CD4-positive, alpha-beta memory T cell (primary cell): ENCODE measurements around the gene ZNF79. TPM values are rescaled to one million over a fixed set of nuclear protein-coding genes. Genes with fewer than 3 reads are reported as not detected.

Source experiments
- CTCF ChIA-PET: fragments of 350-600 bp; sonication (Branson Sonifier 250); formaldehyde crosslinking; loops from one replicate; lab custom pipeline; 2021; ENCODE audit warnings: inconsistent platforms; ENCODE audit not compliant: partially characterized antibody; lab: Charles Lee
- POLR2A ChIA-PET: fragments of 350-600 bp; sonication (Branson Sonifier 250); formaldehyde crosslinking; loops from one replicate; lab custom pipeline; 2021; ENCODE audit not compliant: partially characterized antibody; lab: Charles Lee
- DNase-seq, 5 donors: peaks; one replicate each; pipeline versions ENCODE4 v3.0.0 to v3.0.0-alpha.2; 2020 to 2022; ENCODE audit warnings: mixed read lengths in 1 of 5
- H3K27ac ChIP-seq: one replicate; pipeline ENCODE4 v1.7.0; 2013; ENCODE audit warnings: low read depth, low read length
- H3K27me3 ChIP-seq: 2 replicates; pipeline ENCODE4 v1.7.0; 2013; ENCODE audit warnings: mild to moderate bottlenecking, low read length, moderate library complexity; ENCODE audit not compliant: insufficient read depth
- H3K36me3 ChIP-seq: 2 replicates; pipeline ENCODE4 v1.7.0; 2013; ENCODE audit warnings: mild to moderate bottlenecking, low read length, moderate library complexity; ENCODE audit not compliant: insufficient read depth
- H3K4me1 ChIP-seq: 2 replicates; pipeline ENCODE4 v1.7.0; 2013; ENCODE audit warnings: mild to moderate bottlenecking, low read length, moderate library complexity; ENCODE audit not compliant: insufficient read depth
- H3K4me3 ChIP-seq, 2 donors: one replicate each; pipeline ENCODE4 v1.7.0; 2013; ENCODE audit warnings: low read length in 2 of 2, mild to moderate bottlenecking in 1 of 2
- H3K9me3 ChIP-seq, 2 donors: one replicate each; pipeline ENCODE4 v1.7.0; 2013; ENCODE audit warnings: low read length in 2 of 2, control low read depth in 1 of 2; ENCODE audit not compliant: control insufficient read depth in 1 of 2
- H3K27ac Mint-ChIP-seq, 7 donors: one replicate each; pipeline ENCODE4 v1.8.0; 2020 to 2021; ENCODE audit warnings: mixed read lengths in 7 of 7, mild to moderate bottlenecking in 6 of 7, inconsistent platforms in 3 of 7, moderate library complexity in 3 of 7
- H3K27me3 Mint-ChIP-seq, 2 donors: one replicate each; pipeline ENCODE4 v1.8.0; 2020 to 2021; ENCODE audit warnings: mixed read lengths in 2 of 2
- H3K36me3 Mint-ChIP-seq, 2 donors: one replicate each; pipeline ENCODE4 v1.8.0; 2020 to 2021; ENCODE audit warnings: mixed read lengths in 2 of 2, inconsistent platforms in 1 of 2, mild to moderate bottlenecking in 1 of 2
- H3K4me1 Mint-ChIP-seq, 4 donors: one replicate each; pipeline ENCODE4 v1.8.0; 2020 to 2021; ENCODE audit warnings: mixed read lengths in 4 of 4, mild to moderate bottlenecking in 1 of 4
- H3K4me3 Mint-ChIP-seq, 8 donors: one replicate each; pipeline ENCODE4 v1.8.0; 2020 to 2021; ENCODE audit warnings: mixed read lengths in 8 of 8, mild to moderate bottlenecking in 7 of 8, moderate library complexity in 6 of 8, inconsistent platforms in 3 of 8
- H3K9me3 Mint-ChIP-seq, 8 donors: one replicate each; pipeline ENCODE4 v1.8.0; 2020 to 2021; ENCODE audit warnings: mixed read lengths in 8 of 8, mild to moderate bottlenecking in 5 of 8, inconsistent platforms in 3 of 8, moderate library complexity in 1 of 8
- intact Hi-C: fragments of 100-400 bp; cut with micrococcal nuclease; formaldehyde crosslinking; loops from one replicate; pipeline ENCODE4 v1.15.1; 2023
- polyA plus RNA-seq, 2 donors: library from polyadenylated mRNA; unstranded; fragments of 300-500 nt; fragmentation: Illumina TruSeq; gene quantifications; one replicate each; pipeline ENCODE4 v1.2.3, GENCODE V29; 2021
- total RNA-seq, 2 experiments: library from RNA; stranded (reverse); gene quantifications; one replicate each; pipeline ENCODE4 v1.2.3, GENCODE V29; 2021

The ZNF79 gene
- total and polyA plus RNA-seq, 4 experiments from 2014 or later: 1.0 to 22.5 (median 14.0) TPM

DNA sequence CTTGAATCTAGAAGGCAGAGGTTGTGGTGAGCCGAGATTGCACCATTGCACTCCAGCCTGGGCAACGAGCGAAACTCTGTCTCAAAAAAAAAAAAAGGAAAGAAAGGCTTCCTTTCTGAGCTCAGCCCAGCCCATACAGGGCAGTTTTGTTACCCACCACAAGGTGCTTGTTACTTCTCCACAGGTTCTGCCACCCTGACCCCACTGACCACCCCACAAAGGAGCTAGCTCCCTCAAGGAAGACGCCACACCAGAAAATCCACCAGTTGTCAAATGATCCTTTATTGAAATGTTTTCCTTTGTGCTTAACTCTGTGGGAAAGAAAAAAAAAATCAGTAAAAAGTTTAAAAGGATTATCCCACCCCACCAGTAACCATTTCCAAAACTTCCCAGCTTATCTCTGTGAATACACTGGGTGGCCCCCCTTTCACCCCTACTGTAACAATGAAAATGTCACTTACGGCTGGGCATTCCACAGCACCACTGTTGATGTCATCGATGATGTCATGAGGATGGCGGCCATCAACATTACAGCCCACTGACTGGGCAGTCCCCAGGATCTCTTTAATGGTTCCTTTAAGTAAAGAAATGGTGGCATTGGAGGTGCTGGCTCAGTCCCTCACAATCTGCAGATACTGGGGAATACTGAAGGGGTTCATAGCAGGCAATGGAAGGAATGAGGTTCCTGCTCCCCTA lies 23.4 kb downstream of the ZNF79 start:
- no peak for DNase-seq
- Mint-ChIP-seq H3K36me3 (peaks cover 52 to 82% of the 10 kb centered on the region in 2 donors), H3K27me3 (no peaks in the 10 kb centered on the region), H3K27ac (peak overlapping the region in 6 of 7 donors; percentile 27 to 98 (median 66)), H3K4me1 (peaks cover 24 to 59% (median 37%) of the 10 kb centered on the region in 4 donors), H3K9me3 (peaks cover 0 to 8% (median 0%) of the 10 kb centered on the region in 8 donors), H3K4me3 (peak overlapping the region in 1 of 8 donors; percentile 53)
- intact Hi-C loops: no loop called here
- H3K27me3 ChIP-seq: no peaks in the 10 kb centered on the region
- peaks cover 27% of the 10 kb centered on the region for H3K4me1 ChIP-seq
- CTCF ChIA-PET: no interaction called here
- POLR2A ChIA-PET: interaction anchor here (0.6 to 1.7 kb wide), 5 partner anchors 18 to 426 kb away, joined by 3 to 6 read pairs (median 3); partner anchors contain the start of gene ZNF79
- no peaks in the 10 kb centered on the region for H3K9me3 ChIP-seq
- no peak overlapping the region for H3K4me3 ChIP-seq
- H3K36me3 ChIP-seq: peaks cover 61% of the 10 kb centered on the region
- no peak overlapping the region for H3K27ac ChIP-seq

DNA sequence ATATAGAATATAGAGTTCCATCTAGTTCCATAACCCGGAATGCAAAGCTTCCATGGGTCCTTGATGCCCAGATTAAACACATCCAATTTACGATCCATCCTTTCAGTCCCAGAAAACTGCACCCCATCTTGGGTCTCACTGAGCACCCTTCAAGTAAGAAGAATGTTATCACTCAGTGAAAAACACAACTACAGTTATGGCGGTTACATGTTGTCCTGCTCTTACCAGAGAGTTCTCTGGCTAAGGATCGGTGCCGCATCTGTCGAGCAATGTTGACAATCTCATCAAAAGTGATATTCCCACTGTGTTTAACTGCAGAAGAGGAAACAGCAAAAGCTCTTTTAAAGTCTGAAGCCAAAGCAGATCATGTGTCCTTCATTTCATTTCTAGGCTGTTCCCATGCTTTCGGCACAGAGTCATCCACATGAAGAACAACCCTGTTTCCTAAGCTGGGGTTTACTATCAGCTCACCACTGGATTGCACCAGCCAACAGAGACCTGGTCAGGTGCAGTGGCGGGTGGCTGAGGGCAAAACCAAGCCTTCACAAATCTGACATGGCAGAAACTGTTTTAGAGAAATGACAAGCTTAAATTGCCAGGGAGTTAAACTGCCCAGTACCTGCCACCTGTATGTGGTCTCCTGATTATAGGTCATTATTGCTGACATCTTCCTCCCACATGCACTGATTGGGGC lies 24.1 kb downstream of the ZNF79 start:
- H3K9me3 Mint-ChIP-seq: peaks cover 0 to 8% (median 0%) of the 10 kb centered on the region in 8 donors
- Histone ChIP-seq H3K36me3 (peaks cover 57% of the 10 kb centered on the region), H3K4me3 (no peak overlapping the region), H3K9me3 (no peaks in the 10 kb centered on the region), H3K4me1 (peaks cover 29% of the 10 kb centered on the region), H3K27me3 (no peaks in the 10 kb centered on the region), H3K27ac (peak overlapping the region; percentile 83)
- ChIA-PET POLR2A (interaction anchor here (0.6 to 0.8 kb wide), 3 partner anchors 11 to 224 kb away, joined by 3 read pairs; no protein-coding TSS in a partner anchor), CTCF (no interaction called here)
- peaks cover 26 to 62% (median 39%) of the 10 kb centered on the region in 4 donors for H3K4me1 Mint-ChIP-seq
- H3K36me3 Mint-ChIP-seq: peaks cover 52 to 79% of the 10 kb centered on the region in 2 donors
- H3K27me3 Mint-ChIP-seq: no peaks in the 10 kb centered on the region
- DNase-seq: no peak
- peak overlapping the region in 6 of 7 donors; percentile 70 to 98 (median 96) for H3K27ac Mint-ChIP-seq
- H3K4me3 Mint-ChIP-seq: peak overlapping the region in 6 of 8 donors; percentile 25 to 99 (median 42)
- intact Hi-C loops: no loop called here

DNA sequence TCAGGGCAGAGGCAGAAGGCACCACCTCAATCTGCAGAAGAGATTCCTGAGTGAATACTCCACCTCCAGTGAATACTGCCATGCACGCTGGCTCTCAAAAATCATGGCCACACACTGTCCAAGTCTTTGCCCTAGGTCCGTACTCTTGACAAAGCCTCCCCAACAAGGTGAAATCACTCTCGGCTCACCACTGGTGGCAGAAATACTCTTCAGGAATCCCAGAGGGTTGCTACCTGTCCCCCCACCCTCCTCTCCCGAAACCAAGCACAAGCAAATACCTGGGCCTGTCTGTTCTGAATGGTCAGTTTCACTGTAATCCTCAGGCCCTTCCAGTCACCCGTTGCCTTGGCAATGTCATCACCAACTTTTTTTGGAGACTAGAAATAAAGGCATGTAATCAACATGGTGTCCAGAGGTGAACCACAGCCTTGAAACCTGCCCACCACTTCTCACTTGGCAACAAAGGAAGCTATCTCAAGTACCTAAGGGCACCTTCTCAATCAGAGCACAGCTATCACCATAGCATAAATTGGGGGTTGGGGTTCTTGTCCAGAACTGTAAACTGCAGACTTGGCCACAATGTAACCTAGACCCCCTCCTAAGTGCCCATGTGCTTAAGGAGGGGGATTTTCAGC lies 25.3 kb downstream of the ZNF79 start:
- H3K9me3 ChIP-seq: no peaks in the 10 kb centered on the region
- Mint-ChIP-seq H3K4me1 (peaks cover 27 to 62% (median 39%) of the 10 kb centered on the region in 4 donors), H3K27me3 (no peaks in the 10 kb centered on the region), H3K4me3 (peak overlapping the region; percentile 95 to 99 (median 96)), H3K27ac (peak overlapping the region; percentile 73 to 98 (median 96)), H3K9me3 (peaks cover 0 to 7% (median 0%) of the 10 kb centered on the region in 8 donors), H3K36me3 (peaks cover 45 to 75% of the 10 kb centered on the region in 2 donors)
- H3K36me3 ChIP-seq: peaks cover 50% of the 10 kb centered on the region
- no peak for DNase-seq
- intact Hi-C loops: no loop called here
- CTCF ChIA-PET: interaction anchor here (1.0 to 1.4 kb wide), 3 partner anchors 10 to 53 kb away, joined by 3 to 6 read pairs (median 5); partner anchors contain the start of gene SLC2A8
- peaks cover 29% of the 10 kb centered on the region for H3K4me1 ChIP-seq
- H3K27me3 ChIP-seq: no peaks in the 10 kb centered on the region
- peak overlapping the region; percentile 83 for H3K27ac ChIP-seq
- POLR2A ChIA-PET: interaction anchor here (0.9 to 4.1 kb wide), 11 partner anchors 9 to 645 kb away, joined by 3 to 67 read pairs (median 21); partner anchors contain the start of genes SLC2A8, TOR2A, ZBTB43 and ZNF79
- peak overlapping the region; percentile 86 to 97 for H3K4me3 ChIP-seq

DNA sequence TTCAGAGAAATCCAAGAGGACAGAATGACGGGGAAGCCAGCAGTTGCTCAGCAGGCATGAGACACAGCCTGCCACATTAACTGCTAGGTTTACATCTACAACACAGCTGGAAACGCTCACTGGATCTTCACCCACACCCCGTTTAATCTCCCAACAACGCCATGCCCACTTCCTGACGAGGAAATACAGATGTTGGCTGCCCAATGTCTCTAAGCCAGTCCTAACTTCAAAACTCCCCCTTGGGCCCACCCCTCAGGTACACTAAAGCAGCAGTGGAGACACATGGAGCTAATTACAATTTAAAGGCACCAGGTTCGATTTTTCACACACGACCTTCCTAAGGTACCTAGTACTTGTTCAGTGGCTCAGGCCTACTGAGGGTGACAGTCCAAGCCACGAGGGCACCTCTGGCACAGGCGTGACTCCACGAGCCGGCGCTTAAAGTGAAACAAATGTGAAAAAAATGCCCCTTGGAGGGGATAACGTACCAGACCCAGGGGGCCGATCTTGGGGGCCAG lies 26.1 kb downstream of the ZNF79 start:
- Histone ChIP-seq H3K27me3 (no peaks in the 10 kb centered on the region), H3K4me1 (peaks cover 29% of the 10 kb centered on the region), H3K4me3 (peak overlapping the region; percentile 86 to 97), H3K36me3 (peaks cover 42% of the 10 kb centered on the region), H3K9me3 (no peaks in the 10 kb centered on the region), H3K27ac (peak overlapping the region; percentile 83)
- Mint-ChIP-seq H3K9me3 (peaks cover 0 to 3% (median 0%) of the 10 kb centered on the region in 8 donors), H3K36me3 (peaks cover 37 to 66% of the 10 kb centered on the region in 2 donors), H3K4me3 (peak overlapping the region; percentile 95 to 99 (median 96)), H3K4me1 (peaks cover 27 to 62% (median 38%) of the 10 kb centered on the region in 4 donors), H3K27ac (peak overlapping the region; percentile 95 to 98 (median 96)), H3K27me3 (no peaks in the 10 kb centered on the region)
- DNase-seq: peak in 1 of 5 donors; percentile 22
- CTCF ChIA-PET: interaction anchor here (0.9 to 1.4 kb wide), 4 partner anchors 11 to 139 kb away, joined by 3 to 6 read pairs (median 6); partner anchors contain the start of gene SLC2A8
- POLR2A ChIA-PET: interaction anchor here (0.8 to 4.1 kb wide), 39 partner anchors 10 to 800 kb away, joined by 3 to 67 read pairs (median 5); partner anchors contain the start of genes PTRH1, RALGPS1, SH2D3C and SLC2A8
- intact Hi-C loops: loop anchor here (2.0 to 5.0 kb wide), 8 partner anchors 54 to 334 kb away; partner anchors contain the start of genes PTRH1, SLC2A8, TOR2A and TTC16

DNA sequence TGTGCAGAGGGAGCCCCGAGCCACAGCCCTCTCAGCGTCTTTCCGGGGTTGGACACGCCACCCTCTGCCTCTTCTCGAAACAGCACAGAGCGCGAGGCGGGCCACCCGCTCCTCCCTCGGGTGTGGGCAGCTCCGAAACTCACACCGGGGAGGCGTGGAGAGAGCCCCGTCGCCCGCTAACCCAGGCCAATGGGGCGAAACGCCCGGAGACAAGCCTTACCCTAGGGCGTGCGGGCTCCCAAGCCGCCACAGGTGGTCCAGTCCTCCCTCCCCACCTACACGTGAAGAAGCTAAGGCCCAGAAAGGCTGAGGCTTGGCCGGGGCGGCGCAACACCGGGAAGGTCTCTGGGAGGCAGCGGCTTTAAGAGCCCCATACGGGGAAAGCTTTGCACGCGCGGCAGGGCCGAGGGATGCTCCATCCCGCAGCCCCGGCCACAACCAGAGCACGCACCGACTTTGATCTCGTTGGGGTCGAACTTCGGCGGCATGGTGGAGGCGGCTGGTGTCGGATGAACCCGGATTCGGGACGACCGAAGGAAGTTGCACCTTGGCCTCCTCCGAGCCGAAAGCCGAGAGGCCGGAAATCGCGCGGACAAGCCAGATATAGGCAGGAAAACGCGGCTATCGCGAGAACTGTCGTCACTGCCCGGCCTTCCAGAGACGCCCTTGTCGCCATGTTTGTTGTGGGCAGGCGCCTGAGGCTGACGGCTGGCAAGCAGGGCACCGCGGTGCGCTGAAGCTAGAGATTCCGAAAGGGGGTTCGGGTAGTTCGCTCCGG lies 26.8 kb downstream of the ZNF79 start, which contains the start of the genes LRSAM1 and RPL12:
TSS of gene LRSAM1 (plus strand) at position 681 of the 778 bp plus-strand sequence. CDS start 3,018 bp downstream, outside the sequence.
TSS of gene RPL12 (minus strand) at position 577 of the 778 bp plus-strand sequence. CDS start at position 488, 89 bp downstream.
- Histone ChIP-seq H3K4me3 (peak within 1 kb of the TSS; percentile 86 to 97), H3K27me3 (no peaks in the 10 kb centered on the region), H3K36me3 (peaks cover 41% of the 10 kb centered on the region), H3K4me1 (peaks cover 29% of the 10 kb centered on the region), H3K27ac (peak within 1 kb of the TSS; percentile 83), H3K9me3 (no peaks in the 10 kb centered on the region)
- peak; percentile 96 to 99 (median 97) for DNase-seq
- POLR2A ChIA-PET: interaction anchor here (0.6 to 4.1 kb wide), 46 partner anchors 8 to 799 kb away, joined by 3 to 67 read pairs (median 4); partner anchors contain the start of genes CDK9, PTRH1, RALGPS1 and SH2D3C
- Mint-ChIP-seq H3K4me1 (peaks cover 27 to 62% (median 36%) of the 10 kb centered on the region in 4 donors), H3K4me3 (peak within 1 kb of the TSS; percentile 95 to 99 (median 96)), H3K27ac (peak within 1 kb of the TSS; percentile 95 to 98 (median 96)), H3K9me3 (peaks cover 0 to 3% (median 0%) of the 10 kb centered on the region in 8 donors), H3K36me3 (peaks cover 36 to 64% of the 10 kb centered on the region in 2 donors), H3K27me3 (no peaks in the 10 kb centered on the region)
- CTCF ChIA-PET: interaction anchor here (0.7 to 1.4 kb wide), 5 partner anchors 12 to 235 kb away, joined by 3 to 6 read pairs (median 4); no protein-coding TSS in a partner anchor
- intact Hi-C loops: loop anchor here (1.0 to 5.0 kb wide), 9 partner anchors 27 to 334 kb away; partner anchors contain the start of genes PTRH1, SLC2A8, TOR2A and TTC16
